Measurements from ENCODE around the gene BMP7. TPM values are rescaled to one million over a fixed set of nuclear protein-coding genes. Genes with fewer than 3 reads are reported as not detected.

The BMP7 gene
- total and polyA plus RNA-seq, 2 experiments from 2014 or later, result 15.9 to 22.8 TPM

DNA sequence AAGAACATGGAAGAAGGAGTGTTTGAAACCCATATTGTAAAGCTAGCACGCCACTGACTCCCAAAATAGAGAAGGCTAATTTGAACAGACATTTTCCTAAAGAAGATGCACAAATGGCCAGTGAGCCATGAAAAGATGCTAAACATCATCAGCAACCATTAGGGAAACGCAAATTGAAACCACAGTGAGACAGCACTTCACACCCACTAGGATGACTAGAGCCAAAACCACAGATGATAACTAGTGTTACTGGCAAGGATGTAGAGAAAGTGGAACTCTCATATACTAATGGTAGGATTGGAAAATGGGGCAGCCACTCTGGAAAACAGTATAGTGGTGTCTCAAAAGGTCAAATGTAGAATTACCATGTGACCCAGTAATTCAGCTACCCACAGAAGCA, 58.2 kb downstream of the BMP7 start (continued):
- TF ChIP-seq, protein P1, sequence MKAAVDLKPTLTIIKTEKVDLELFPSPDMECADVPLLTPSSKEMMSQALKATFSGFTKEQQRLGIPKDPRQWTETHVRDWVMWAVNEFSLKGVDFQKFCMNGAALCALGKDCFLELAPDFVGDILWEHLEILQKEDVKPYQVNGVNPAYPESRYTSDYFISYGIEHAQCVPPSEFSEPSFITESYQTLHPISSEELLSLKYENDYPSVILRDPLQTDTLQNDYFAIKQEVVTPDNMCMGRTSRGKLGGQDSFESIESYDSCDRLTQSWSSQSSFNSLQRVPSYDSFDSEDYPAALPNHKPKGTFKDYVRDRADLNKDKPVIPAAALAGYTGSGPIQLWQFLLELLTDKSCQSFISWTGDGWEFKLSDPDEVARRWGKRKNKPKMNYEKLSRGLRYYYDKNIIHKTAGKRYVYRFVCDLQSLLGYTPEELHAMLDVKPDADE (IDR thresholded peaks at IDR 0.05), result no peak
- TF ChIP-seq POLR2AphosphoS5 (IDR thresholded peaks at IDR 0.05; ENCODE audit: low read depth), result no peak
- no peak for TF ChIP-seq ZNF331 (CRISPR knock-in tag; IDR thresholded peaks at IDR 0.05; ENCODE audit: low read depth)
- no peak for TF ChIP-seq STAT1 (IDR thresholded peaks at IDR 0.05; ENCODE audit: unreplicated experiment)
- no peak for TF ChIP-seq JUNB (IDR thresholded peaks at IDR 0.05; ENCODE audit: unreplicated experiment)
- no peak for TF ChIP-seq ZNF114 (CRISPR knock-in tag; IDR thresholded peaks at IDR 0.05)
- no peak for TF ChIP-seq CREB1 (CRISPR knock-in tag; IDR thresholded peaks at IDR 0.05; ENCODE audit: low read depth)

DNA sequence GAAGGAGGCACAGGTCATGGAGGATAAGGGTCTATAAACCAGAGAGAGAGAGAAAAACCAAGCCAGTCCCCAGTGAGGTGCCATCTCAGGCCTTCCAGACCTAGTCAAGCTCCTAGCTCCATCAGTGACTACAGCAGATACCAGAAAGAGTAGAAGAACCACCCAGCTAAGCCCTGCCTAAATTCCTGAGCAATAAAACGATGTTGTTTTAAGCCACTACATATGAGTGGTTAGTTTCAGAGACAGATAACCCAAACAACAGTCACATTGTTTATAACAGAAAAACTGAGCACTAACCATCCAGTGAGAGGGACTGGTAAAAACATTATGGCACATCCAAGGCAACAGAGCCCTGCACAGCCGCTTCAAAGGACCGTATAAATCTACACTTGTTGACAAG, 59.2 kb downstream of the BMP7 start:
- Mint-ChIP-seq H3K4me1 (peaks cover 15% of the 10 kb centered on the region), H3K27ac (no peak overlapping the region), H3K36me3 (ENCODE audit: low read depth) (peaks cover 3% of the 10 kb centered on the region), H3K27me3 (ENCODE audit: insufficient read depth, low read depth, poor library complexity) (peaks cover 4% of the 10 kb centered on the region), H3K4me3 (no peak overlapping the region), H3K9me3 (peaks cover 8% of the 10 kb centered on the region)
- ATAC-seq (no peak), DNase-seq (ENCODE audit: low spot score) (no peak)
- peaks cover 7% of the 10 kb centered on the region for H3K4me1 ChIP-seq (ENCODE audit: insufficient read depth)
- no peaks in the 10 kb centered on the region for H3K79me2 ChIP-seq (replicated peaks; ENCODE audit: insufficient read depth)
- no peak overlapping the region for H2AFZ ChIP-seq
- no peaks in the 10 kb centered on the region for H3K9me2 ChIP-seq (ENCODE audit: insufficient read depth)
- TF ChIP-seq EZH2phosphoT487 (IDR thresholded peaks at IDR 0.05; ENCODE audit: unreplicated experiment) (no peak), POLR2AphosphoS5 (IDR thresholded peaks at IDR 0.05; ENCODE audit: low read depth) (no peak), ZNF331 (CRISPR knock-in tag; IDR thresholded peaks at IDR 0.05; ENCODE audit: low read depth) (peak; percentile 72), CREB1 (CRISPR knock-in tag; IDR thresholded peaks at IDR 0.05; ENCODE audit: low read depth) (no peak)
- no peaks in the 10 kb centered on the region for H3K36me3 ChIP-seq (ENCODE audit: insufficient read depth)
- no peak overlapping the region for H3K4me3 ChIP-seq
- H3K27ac ChIP-seq (ENCODE audit: low read depth), result no peak overlapping the region
- no peaks in the 10 kb centered on the region for H3K27me3 ChIP-seq (ENCODE audit: insufficient read depth)
- no peaks in the 10 kb centered on the region for H3F3A ChIP-seq (replicated peaks; ENCODE audit: low read depth)
- H3K4me2 ChIP-seq, result no peak overlapping the region
- no peaks in the 10 kb centered on the region for H4K20me1 ChIP-seq (replicated peaks; ENCODE audit: insufficient read depth)

DNA sequence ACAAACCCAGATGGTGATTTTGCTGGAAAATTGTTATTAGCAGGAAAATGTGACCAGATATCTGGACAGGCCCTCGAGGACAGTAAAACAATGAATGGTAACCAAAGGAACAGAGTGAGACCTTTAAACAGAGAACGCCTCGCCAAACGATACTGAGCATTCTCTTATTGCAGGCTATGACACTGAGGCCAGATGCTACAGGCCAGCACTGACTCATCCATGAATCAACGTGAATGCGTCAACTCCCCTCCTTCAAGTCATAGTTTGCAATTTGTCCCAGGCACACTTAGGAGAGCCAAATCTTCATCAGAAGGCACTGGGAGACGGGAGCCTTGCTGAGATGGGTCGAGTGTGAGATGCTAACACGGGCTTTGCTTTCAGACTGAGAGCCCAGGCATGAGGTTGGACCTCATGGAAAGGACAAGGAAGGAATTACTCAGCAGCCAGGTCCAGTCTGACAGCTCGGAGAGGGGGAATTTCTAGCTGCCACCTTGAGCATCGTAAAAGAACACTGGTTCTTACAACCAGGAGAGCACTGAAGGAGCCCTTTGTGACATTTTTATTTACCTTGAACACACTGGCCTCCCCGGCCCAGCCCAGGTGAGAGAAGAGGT, 60.7 kb downstream of the BMP7 start:
- ATAC-seq, result no peak
- Histone ChIP-seq H3K4me2 (no peak overlapping the region), H2AFZ (no peak overlapping the region), H3K79me2 (replicated peaks; ENCODE audit: insufficient read depth) (no peaks in the 10 kb centered on the region), H3K27me3 (ENCODE audit: insufficient read depth) (no peaks in the 10 kb centered on the region), H4K20me1 (replicated peaks; ENCODE audit: insufficient read depth) (no peaks in the 10 kb centered on the region), H3K27ac (ENCODE audit: low read depth) (no peak overlapping the region), H3K4me3 (no peak overlapping the region), H3K4me1 (ENCODE audit: insufficient read depth) (no peaks in the 10 kb centered on the region), H3K36me3 (ENCODE audit: insufficient read depth) (no peaks in the 10 kb centered on the region), H3K9me2 (ENCODE audit: insufficient read depth) (no peaks in the 10 kb centered on the region), H3F3A (replicated peaks; ENCODE audit: low read depth) (no peaks in the 10 kb centered on the region)
- Mint-ChIP-seq H3K36me3 (ENCODE audit: low read depth) (peaks cover 3% of the 10 kb centered on the region; the same call in 2 of the 3 replicates), H3K4me1 (peaks cover under 1% of the 10 kb centered on the region; the same call in 1 of the 3 replicates), H3K9me3 (peaks cover 8% of the 10 kb centered on the region), H3K27ac (no peak overlapping the region), H3K27me3 (ENCODE audit: insufficient read depth, low read depth, poor library complexity) (peaks cover 10% of the 10 kb centered on the region), H3K4me3 (no peak overlapping the region)
- no peak for DNase-seq (ENCODE audit: low spot score)
- TF ChIP-seq NANOG (IDR thresholded peaks at IDR 0.05; ENCODE audit: borderline replicate concordance) (no peak), EZH2phosphoT487 (IDR thresholded peaks at IDR 0.05; ENCODE audit: unreplicated experiment) (no peak), EZH2 (IDR thresholded peaks at IDR 0.05; ENCODE audit: low read depth, unreplicated experiment) (no peak)
- TF ChIP-seq, protein P2, sequence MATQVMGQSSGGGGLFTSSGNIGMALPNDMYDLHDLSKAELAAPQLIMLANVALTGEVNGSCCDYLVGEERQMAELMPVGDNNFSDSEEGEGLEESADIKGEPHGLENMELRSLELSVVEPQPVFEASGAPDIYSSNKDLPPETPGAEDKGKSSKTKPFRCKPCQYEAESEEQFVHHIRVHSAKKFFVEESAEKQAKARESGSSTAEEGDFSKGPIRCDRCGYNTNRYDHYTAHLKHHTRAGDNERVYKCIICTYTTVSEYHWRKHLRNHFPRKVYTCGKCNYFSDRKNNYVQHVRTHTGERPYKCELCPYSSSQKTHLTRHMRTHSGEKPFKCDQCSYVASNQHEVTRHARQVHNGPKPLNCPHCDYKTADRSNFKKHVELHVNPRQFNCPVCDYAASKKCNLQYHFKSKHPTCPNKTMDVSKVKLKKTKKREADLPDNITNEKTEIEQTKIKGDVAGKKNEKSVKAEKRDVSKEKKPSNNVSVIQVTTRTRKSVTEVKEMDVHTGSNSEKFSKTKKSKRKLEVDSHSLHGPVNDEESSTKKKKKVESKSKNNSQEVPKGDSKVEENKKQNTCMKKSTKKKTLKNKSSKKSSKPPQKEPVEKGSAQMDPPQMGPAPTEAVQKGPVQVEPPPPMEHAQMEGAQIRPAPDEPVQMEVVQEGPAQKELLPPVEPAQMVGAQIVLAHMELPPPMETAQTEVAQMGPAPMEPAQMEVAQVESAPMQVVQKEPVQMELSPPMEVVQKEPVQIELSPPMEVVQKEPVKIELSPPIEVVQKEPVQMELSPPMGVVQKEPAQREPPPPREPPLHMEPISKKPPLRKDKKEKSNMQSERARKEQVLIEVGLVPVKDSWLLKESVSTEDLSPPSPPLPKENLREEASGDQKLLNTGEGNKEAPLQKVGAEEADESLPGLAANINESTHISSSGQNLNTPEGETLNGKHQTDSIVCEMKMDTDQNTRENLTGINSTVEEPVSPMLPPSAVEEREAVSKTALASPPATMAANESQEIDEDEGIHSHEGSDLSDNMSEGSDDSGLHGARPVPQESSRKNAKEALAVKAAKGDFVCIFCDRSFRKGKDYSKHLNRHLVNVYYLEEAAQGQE (IDR thresholded peaks at IDR 0.05; ENCODE audit: unreplicated experiment), result no peak

Measured in GM23338 (cell line).